GM18909 (cell line): Measurements from ENCODE around the gene ASIC3.
"Not testable (repeated sequence)": the region's sequence is repeated elsewhere in the genome, so short reads cannot be mapped to it uniquely, and the experiment has no call there.

Source experiments
- ATAC-seq: cut with Tn5 transposase; IDR thresholded peaks from one replicate; pipeline ENCODE4 v1.9.1; 2021; ENCODE audit warnings: mild to moderate bottlenecking; ENCODE audit not compliant: unreplicated experiment, poor library complexity

The ASIC3 gene

DNA sequence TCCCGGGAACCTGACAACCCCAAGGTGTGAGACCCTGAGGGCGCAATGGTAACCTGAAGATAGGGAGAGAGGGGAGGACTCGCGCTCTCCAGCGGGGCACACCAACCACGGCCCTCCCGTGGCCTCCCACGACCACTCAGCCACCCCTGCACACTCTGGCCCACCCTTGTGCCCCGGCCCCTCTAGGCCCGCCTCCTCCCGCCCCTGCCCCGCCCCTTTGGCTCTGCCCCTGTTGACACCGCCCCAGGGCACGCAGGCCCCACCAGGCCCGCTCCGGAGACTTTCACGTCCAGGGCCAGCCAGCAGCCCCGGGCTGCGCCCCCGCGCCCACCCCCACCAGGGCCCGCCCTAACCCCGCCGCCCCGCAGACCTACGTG, 35.0 kb upstream of the ASIC3 start:
- no peak for ATAC-seq

DNA sequence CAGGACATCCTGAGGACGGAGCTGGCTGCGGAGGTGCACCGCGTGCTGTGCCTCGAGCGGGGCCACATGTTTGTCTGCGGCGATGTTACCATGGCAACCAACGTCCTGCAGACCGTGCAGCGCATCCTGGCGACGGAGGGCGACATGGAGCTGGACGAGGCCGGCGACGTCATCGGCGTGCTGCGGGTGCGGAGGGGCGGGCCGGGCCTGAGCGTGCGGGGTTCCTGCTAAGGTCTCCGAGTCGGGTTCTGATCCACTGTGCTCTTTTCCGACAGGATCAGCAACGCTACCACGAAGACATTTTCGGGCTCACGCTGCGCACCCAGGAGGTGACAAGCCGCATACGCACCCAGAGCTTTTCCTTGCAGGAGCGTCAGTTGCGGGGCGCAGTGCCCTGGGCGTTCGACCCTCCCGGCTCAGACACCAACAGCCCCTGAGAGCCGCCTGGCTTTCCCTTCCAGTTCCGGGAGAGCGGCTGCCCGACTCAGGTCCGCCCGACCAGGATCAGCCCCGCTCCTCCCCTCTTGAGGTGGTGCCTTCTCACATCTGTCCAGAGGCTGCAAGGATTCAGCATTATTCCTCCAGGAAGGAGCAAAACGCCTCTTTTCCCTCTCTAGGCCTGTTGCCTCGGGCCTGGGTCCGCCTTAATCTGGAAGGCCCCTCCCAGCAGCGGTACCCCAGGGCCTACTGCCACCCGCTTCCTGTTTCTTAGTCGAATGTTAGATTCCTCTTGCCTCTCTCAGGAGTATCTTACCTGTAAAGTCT, 34.4 kb upstream of the ASIC3 start:
- ATAC-seq, result peak; percentile 48

DNA sequence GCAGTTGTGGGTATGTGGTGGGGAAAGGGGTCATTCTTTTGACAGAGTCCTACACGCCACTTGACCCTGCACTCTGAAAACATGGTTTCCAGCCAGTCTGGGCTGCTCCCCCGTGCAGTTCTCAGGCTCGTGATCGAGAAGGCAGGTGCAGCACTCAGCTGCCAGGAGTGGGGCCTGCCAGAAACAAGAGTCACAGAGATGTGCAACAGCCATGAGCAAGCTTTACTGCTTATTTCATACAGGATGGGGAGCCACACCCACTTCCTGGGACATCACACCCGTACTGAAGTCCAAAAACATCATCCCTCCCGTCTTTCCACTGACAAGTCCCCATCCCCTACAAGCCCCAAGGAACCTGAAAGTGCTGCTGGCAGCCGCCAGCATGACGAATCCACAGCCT, 33.4 kb upstream of the ASIC3 start:
- no peak for ATAC-seq

DNA sequence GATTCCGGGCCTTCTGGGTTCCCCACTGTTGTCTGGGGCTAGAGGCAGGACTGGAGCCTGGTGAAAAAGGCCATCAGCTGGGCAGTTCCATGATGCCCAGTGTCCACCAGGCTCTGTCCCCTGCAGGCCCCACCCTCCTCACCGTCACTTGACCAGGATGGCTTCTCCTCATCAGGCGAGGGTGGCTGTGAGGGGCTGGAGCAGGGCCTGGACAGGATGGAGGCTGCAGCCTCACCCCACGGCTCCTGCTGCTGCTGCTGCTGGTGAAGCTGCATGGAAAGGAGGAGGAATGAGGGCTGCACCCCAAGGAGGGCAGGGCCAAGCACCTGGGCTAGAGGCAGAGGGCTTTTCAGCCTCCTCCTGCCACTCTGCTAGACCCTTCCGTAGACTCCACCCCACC, 32.4 kb upstream of the ASIC3 start:
- no peak for ATAC-seq

DNA sequence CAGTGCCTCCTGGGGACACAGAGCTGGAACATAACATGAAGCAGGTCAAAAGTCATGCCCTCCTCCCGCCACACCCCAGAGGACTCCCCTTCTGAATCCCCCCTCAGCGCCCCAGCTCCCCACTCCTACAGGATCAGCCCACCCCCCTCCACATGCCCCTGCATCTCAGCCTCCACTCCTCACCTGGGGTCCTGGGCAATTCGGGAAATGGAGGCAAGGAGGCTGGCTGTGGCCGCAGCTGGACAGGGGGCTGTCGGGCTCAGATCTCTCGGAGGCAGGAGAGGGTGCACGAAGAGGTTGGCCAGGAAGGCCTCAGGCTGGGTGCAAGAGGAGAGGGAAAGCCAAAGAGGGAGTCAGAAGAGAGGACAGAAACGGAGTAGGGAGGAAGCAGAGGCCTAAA, 31.8 kb upstream of the ASIC3 start:
- no peak for ATAC-seq

DNA sequence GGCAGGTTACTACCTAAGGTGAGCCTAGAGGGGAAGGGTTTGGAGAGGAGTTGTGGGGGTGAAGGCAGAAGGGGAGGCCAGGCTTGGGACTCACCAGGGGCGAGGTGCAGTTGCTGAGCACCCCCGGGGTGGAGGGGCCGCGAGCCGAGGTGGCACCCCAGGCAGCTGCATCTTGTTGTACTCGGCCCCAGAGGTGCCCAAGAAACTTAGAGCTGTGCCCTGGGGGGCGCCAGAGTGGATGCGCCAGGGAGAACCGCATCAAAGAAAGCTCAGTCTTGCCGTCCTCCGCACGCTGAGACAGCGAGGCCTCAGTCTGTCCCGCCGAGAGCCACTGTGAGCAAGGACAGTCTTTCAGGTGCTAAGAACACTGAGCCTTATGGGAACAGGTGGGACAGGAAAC, 31.4 kb upstream of the ASIC3 start:
- ATAC-seq, result no peak

DNA sequence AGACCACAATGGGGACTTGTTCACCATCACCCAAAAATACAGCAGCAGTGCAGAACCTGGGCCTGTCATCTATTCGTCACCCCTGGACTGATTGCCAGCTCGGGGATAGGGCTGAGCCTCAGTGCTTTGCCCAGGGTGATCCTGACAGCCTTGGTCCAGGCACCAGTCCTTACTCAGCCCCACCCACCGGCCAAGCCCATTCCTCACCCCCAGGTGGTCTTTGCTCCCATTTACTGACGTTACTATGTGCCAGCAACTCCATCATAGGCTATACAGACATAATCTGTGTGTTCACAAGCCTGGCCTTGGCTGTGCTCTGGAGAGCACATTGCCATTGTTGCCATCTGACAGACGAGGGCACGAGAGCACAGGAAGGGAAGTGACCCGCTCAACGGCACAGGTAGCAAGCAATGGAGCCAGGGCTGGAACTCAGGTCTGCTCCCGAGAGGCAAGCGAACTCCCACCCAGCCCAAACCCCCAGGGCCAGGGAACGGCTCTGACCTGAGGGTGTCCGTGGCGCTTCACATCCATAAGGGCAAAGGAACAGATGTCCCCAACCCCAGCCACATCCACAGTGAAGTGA, 30.9 kb upstream of the ASIC3 start:
- no peak for ATAC-seq

DNA sequence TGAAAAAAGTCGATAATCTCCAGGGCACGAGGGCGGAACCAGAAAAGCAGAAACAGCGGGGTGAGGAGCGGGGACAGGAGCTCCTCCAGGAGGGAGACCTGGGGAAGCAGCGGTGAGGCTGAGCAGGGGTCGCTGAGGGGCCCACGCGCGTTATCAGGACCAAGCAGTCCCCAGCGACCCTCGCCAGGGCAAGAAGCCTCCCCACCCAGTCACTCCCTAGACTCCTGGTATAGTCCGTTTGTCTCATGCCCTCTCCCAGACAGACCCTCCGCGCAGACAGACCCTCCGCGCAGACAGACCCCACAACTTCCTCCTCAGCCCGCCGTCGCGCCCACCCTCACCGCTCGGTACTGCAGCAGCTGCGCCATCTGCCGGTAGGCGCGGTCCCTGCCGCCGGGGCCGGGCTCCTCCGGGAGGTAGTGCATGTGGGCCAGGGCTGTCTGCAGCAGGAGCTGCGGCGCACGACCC, 30.3 kb upstream of the ASIC3 start:
- ATAC-seq, result peak; percentile 58

DNA sequence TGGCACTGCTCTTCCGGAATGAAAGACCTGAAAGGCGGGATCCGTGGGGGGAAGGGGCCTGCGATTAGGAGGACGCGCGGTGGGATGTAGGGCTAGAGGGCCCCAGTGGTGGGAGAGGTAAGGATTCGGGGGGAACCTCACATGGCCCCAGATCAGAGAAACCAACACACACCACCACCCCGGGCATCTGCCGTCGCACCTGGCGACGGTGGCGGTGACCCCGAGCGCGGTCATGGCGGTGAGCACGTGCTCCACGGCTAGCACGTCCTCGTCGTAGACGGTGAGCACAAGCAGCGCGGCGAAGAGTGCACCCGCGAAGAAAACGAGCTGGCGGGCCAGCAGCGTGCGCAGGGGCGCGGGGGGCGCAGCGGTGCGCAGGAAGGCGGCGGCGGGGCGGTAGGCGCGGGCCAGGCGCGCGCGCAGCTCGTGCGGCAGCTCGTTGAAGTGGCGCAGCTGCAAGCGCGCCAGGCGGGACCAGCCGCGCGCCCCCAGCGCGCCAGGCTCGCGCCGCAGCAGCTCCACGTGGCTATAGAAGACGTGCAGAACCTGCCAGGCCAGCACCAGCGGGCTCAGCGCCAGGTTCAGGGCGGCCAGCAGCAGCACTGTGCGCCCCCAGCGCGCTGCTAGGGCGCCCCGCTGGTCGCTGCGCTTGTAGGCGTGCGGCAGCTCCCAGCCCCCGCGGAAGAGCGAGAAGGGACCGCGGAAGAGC, 29.8 kb upstream of the ASIC3 start:
- no peak for ATAC-seq

DNA sequence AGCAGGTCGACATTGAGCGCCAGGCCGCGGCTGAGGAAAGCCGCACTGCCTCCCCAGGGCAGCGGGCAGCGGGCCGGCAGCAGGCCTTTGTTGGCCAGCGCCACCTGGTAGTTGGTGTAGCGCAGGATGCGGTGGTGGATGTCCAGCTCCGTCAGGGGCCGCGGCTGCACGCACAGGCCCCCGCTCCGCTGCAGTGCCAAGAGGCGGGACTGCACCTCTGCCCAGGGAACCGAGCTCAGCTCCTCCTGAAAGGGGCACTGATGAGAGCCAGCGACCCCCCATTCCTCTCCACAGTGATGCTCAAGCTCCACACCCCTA, 29.2 kb upstream of the ASIC3 start:
- no peak for ATAC-seq

DNA sequence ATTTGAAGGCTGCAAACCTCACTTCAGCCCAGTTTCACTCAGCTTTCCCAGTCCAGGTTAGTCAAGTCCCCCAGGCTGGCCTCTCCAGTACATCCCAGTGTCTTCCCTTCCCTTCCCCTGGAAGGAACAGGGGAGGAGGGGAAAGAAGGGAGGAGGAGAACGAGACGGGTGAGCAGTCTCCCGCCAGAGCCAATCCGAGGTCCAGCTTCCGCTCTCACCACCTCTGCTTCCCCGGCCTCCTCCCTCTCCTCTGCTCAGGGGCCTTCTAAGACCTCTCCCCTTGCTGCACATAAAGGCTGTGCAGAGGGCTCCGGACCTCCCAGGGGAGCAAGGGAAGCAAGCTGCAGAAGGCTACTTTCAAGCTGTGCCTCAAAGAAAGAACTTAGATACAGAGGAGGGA, 28.1 kb upstream of the ASIC3 start:
- no peak for ATAC-seq

DNA sequence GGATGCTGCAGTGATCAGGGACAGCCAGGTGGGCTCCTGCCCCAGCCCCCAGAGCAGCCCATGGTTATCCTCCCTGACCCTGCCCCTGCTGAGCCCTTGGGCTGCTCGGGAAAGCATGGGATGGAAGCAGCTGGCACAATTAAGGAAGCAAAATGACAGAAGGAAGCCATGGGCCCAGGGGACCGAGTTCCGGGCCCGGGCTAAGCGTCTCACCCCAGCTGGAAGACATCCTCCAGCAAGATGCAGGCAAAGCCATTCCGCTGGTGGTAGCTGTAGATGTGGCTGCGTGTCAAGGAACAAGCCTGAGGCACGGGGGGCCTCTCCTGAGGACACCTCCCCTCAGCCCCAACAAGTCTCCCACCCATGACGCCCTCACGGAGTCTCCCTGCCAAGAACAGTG, 25.1 kb upstream of the ASIC3 start:
- ATAC-seq, result no peak

DNA sequence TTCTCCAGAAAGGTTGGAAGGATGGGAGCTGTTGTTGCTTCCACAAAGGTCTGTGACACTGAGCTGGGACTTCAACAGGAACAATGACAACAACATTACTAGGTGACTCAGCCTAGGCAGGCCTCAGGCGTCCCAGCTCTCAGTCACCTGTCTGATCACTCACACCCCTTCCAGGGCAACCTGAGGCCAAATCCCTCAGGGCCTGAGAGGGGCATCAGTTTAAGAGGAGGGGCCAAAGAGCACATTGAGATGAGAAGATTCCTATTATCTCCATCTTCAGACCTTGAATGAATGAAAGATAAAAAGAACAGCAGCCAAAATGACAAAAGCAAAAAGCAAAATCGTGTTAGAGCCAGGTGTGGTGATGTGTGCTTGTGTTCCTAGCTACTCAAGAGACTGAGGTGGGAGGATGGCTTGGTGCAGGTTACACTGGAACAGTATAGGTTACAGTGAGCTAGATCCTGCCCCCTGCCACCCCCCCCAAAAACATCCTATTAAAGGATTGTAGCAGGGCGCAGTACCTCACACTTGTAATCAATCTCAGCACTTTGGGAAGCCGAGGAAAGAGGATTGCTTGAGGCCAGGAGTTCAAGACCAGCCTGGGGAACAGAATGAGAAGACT, 23.8 kb upstream of the ASIC3 start, which contains the start of gene ATG9B:
TSS of gene ATG9B (minus strand) at position 60 of the 622 bp plus-strand sequence. CDS start 71 bp downstream, outside the sequence.
- ATAC-seq, result no peak

DNA sequence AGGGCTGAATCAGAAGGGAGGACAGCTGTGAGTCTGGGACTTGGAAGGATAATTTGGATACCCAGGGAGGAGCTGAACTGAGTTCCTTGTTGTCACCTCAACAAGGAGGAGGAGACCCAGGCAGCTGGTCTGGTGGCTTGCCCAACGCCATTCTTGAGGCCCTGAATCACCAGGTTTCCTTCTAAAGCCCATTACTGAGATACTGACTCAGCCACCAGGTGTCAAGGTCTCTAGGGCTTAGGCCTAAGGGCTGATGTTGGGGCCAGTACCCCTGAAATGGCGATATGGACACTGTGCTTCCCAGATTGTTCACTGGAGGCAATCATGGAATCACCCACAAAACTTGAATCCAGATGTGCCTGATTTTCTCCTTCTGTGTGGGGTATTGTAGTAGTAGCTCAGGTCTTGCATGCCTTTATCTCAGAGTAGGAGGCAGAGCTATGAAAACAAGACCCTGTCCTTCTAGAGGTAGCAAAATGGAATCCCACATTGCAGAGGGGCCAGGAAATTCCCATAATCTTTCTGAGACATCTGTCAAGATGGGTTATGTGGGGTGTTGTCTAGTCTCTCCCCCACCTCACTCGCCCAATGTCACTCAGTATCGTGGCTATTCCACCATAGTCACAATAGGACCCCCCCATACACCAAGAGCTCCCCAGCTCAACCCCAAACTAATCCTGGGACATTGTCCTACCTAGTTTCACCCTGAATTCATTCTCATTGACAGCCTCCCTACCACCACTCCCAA, 22.2 kb upstream of the ASIC3 start:
- ATAC-seq, result no peak

DNA sequence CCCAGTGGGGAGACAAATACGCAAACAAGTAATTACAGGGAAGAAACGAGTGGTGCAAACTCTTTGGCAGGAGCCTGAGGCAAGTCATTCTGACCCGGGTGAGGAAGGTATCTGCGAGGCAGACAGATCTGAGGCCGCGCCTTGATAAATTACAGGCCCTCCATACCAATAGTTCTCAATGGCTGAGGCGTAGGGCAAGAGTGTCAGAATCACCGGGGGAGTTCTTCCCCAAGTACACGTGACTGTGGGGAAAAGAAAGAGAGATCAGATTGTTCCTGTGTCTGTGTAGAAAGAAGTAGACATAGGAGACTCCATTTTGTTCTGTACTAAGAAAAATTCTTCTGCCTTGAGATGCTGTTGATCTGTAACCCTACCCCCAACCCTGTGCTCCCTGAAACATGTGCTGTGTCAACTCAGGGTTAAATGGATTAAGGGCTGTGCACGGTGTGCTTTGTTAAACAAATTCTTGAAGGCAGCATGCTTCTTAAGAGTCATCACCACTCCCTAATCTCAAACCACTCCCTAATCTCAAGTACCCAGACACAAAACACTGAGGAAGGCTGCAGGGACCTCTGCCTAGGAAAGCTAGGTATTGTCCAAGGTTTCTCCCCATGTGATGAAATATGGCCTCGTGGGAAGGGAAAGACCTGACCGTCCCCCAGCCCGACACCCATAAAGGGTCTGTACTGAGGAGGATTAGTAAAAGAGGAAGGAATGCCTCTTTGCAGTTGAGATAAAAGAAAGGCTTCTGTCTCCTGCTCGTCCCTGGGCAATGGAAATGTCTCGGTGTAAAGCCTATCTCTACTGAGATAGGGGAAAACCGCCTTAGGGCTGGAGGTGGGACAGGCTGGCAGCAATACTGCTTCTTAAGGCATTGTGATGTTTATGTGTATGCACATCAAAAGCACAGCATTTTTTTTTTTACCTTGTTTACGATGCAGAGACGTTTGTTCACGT, 21.3 kb upstream of the ASIC3 start:
- ATAC-seq, result not testable (repeated sequence)

DNA sequence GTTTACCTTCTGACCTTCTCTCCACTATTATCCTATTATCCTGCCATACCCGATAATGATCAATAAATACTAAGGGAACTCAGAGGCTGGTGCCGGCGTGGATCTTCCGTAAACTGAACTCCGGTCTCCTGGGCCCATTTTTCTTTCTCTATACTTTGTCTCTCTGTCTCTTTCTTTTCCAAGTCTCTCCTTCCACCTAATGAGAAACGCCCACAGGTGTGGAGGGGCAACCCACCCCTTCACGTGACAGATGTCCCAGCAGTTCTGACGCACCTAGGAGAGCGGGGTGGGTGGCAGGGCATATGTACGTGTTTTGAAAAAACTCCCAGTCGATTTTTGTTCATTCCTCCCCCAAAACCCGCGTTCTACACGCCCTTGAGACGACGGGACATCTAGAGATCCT, 20.6 kb upstream of the ASIC3 start:
- ATAC-seq, result not testable (repeated sequence)

DNA sequence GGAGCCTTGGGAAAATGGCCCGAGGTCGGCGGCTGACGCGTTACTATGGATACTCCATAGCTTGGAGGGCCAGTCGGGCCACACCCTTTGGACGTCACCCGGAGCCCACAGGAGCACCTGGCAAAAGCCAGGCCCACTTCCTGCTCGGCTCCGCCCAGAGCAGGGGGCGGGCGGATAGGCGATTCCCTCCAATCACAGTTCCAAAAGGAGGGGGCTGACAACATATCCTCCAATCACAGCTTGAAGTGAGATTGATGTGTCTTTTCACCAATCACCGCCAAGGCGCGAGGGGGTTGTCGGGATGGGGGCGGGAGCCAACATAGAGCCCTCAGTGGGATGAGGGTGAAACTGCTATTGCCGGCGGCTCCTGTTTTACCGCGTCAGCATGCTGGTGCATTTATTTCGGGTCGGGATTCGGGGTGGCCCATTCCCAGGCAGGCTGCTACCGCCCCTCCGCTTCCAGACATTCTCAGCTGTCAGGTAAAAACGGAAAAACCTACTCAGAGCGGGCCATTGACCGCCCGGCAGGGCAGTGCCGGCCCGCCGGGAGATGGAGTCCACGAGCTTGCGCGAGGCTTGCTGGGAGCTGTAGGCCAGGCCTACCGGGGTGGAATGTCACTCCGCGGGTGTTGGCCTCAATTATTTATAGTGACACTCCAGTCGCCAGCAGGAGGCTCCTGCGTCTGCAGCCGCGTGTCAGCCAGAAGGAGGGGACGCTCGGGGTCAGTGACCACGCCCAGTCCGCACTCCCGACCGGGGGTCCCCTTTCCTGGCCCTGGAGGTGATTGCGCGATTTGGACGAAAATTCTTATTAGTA, 20.0 kb upstream of the ASIC3 start, which contains the start of gene ABCB8:
TSS of gene ABCB8 (plus strand) at position 320 of the 817 bp plus-strand sequence. CDS start at position 386, 66 bp downstream.
- ATAC-seq, result peak; percentile 97

DNA sequence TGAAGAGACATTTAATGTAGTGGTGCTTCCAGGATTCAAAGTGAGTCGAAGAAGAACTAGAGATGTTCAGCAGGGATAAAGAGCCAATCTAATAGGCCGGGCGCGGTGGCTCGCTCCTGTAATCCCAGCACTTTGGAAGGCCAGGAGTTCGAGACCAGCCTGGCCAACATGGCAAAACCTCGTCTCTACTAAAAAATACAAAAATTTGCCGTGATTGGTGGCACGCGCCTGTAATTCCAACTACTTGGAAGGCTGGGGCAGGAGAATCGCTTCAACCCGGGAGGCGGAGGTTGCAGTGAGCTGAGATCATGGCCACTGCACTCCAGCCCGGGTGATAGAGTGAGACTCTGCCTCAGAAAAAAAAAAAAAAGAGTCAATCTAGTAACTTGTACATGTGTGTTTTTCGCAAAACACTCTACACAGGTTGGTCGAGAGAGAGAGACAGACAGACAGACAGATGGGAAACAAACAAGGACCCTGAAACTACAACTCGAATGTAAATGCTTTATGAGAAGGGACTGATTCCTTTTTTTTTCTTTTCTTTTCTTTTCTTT, 19.3 kb upstream of the ASIC3 start:
- no peak for ATAC-seq
